NB4 (cell line): ENCODE results near the gene RGL3.
A peak's percentile ranks its signal among the peaks of the same experiment; 100 is the strongest.
"Not testable (repeated sequence)": the region's sequence is repeated elsewhere in the genome, so short reads cannot be mapped to it uniquely, and the experiment has no call there.

ENCODE experiments used
- DNase-seq: peaks from one replicate; pipeline ENCODE4 v3.0.0; 2010; ENCODE audit warnings: low read depth
- H3K4me3 ChIP-seq: one replicate; pipeline ENCODE4 v1.5.1; 2011; ENCODE audit warnings: mild to moderate bottlenecking, low read depth, low read length, moderate library complexity
- CTCF ChIP-seq: IDR thresholded peaks from one replicate; pipeline ENCODE4 v1.5.1; 2012; ENCODE audit warnings: low read depth, low read length
- MAX ChIP-seq: IDR thresholded peaks from 2 replicates; pipeline ENCODE4 v1.6.1; 2011; ENCODE audit warnings: low read depth, low read length
- MYC ChIP-seq: IDR thresholded peaks from 2 replicates; pipeline ENCODE4 v1.6.1; 2011; ENCODE audit warnings: low read depth, low read length
- POLR2A ChIP-seq: IDR thresholded peaks from 2 replicates; pipeline ENCODE4 v1.6.1; 2011; ENCODE audit warnings: mild to moderate bottlenecking; ENCODE audit not compliant: insufficient read length; ENCODE audit errors: extremely low read depth

The RGL3 gene

GRCh38 chr19:11410682-11411081 lies 8.4 kb downstream of the RGL3 start:
- no peak for TF ChIP-seq CTCF
- no peak for TF ChIP-seq MAX
- no peak for TF ChIP-seq POLR2A
- TF ChIP-seq MYC = no peak
- DNase-seq = peak; percentile 33
- H3K4me3 ChIP-seq = no peak overlapping the region

- H3K4me3 ChIP-seq = no peak overlapping the region
- DNase-seq = no peak
- TF ChIP-seq MAX = no peak
- no peak for TF ChIP-seq POLR2A
Measured at GRCh38 chr19:11408591-11408990, 10.5 kb downstream of the RGL3 start.

- DNase-seq = peak; percentile 47
- not testable (repeated sequence) for H3K4me3 ChIP-seq
Measured at GRCh38 chr19:11406703-11407236, 12.3 kb downstream of the RGL3 start.

GRCh38 chr19:11405846-11406643 lies 13.1 kb downstream of the RGL3 start:
- DNase-seq = no peak
- H3K4me3 ChIP-seq = no peak overlapping the region
- TF ChIP-seq POLR2A (no peak), CTCF (no peak), MYC (no peak), MAX (no peak)

GRCh38 chr19:11404588-11405222 lies 14.4 kb downstream of the RGL3 start:
- H3K4me3 ChIP-seq = no peak overlapping the region
- DNase-seq = no peak
- TF ChIP-seq POLR2A (no peak), MAX (no peak), CTCF (no peak), MYC (no peak)

GRCh38 chr19:11401808-11402543 lies 17.1 kb downstream of the RGL3 start:
- H3K4me3 ChIP-seq = no peak overlapping the region
- TF ChIP-seq MAX (no peak), POLR2A (no peak), CTCF (no peak), MYC (no peak)
- no peak for DNase-seq
